ENCODE data around the gene SIGLEC8.
"Not testable (repeated sequence)": the region's sequence is repeated elsewhere in the genome, so short reads cannot be mapped to it uniquely, and the experiment has no call there.

Gene SIGLEC8

DNA sequence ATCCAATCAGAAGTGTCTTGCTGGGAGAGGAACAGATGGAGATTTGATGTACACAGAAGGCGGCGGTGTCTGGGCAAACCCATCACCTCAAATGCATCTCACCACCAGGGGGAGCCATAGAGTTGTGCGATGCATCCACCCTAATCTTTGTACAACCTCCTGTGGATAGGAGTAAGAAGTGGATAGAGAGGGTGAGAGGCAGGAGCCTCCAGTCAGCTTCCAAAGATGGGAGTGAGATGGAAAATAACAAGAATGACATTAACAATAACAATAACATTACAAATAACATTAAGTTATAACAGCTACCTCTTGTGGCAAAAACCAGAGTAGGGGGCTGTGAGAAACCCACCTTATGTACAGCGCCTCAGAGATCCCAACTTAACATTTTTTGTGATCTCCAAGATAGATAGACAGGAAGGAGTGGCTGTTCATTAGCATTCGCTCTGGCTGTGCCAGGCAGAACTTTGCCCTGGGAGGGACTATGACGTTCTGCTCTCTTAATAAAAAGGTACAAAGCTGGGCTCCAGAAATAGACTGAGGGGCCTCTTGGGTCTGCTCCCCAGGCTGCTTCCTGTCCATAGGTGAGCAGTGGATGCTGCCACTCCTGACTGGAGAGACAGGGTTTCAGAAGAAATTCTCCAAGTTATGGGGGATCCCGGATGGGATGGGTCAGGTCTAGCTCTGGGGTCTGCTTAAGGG is 14.9 kb upstream of the SIGLEC8 start:
- DNase-seq (ENCODE audit: low spot score) = no peak

DNA sequence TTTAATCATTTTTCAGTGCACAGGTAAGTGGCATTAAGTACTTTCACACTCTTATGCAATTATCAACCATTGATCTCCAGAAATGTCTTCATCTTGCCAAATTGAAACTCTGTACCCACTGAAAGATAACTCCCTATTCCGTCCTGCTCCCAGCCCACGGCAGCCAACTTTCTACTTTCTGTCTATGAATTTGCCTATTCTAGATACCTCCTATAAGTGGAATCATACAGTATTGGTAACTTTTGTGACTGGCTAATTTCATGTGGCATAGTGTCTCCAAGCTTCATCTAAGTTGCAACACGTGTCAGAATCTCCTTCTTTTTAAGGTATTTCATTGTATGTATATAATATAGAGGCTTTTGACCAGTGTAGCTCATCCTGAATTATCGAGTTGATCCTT is 14.4 kb upstream of the SIGLEC8 start:
- no peak for DNase-seq (ENCODE audit: low spot score)

- no peak for DNase-seq (ENCODE audit: low spot score)
These were observed 13.3 kb upstream of the SIGLEC8 start for GRCh38 chr19:51471527-51471926.

- DNase-seq (ENCODE audit: low spot score) = no peak
These were observed 12.7 kb upstream of the SIGLEC8 start for GRCh38 chr19:51470966-51471365.

DNA sequence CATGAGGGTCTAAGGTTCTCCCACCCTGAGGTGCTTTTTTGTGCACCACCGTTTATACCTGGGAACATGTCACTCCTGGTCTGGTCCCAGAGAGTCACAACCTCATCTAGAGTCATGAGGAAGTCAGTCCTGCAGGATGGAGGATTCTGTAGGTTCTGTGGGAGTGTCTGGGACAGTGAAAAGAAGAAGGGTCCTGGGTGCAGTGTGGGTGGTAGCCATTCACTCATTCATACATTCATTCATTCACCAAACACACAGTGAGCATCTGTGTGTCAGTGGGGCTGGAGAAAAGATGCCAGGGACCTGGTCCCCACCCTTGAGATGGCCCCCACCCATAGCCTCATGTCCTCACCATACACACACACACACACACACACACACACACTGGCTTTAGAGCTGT is 11.4 kb upstream of the SIGLEC8 start:
- no peak for DNase-seq (ENCODE audit: low spot score)

DNA sequence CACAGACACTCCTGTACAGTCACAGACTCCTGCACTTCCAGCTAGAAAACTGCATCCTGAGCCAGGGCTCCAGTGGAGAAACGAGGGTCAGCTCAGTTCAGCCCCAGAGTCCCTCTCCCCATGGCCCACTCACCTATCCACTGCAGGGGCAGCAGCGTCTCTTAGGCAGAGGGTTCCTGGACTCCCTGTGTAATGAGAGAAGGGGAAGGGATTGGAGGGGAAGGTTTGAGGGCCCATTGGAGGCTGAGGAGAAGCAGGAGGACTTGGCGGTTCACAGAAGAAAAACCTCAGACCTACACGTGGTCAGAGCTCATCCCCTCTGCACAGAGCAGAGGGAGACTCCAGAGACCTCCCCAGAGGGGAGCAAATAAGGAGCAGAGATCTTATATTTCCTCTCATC is 10.9 kb upstream of the SIGLEC8 start:
- no peak for DNase-seq (ENCODE audit: low spot score)

- no peak for DNase-seq (ENCODE audit: low spot score)
These were observed 10.3 kb upstream of the SIGLEC8 start for GRCh38 chr19:51468545-51468920.

- no peak for DNase-seq (ENCODE audit: low spot score)
These were observed 9.8 kb upstream of the SIGLEC8 start for GRCh38 chr19:51467864-51468544.

DNA sequence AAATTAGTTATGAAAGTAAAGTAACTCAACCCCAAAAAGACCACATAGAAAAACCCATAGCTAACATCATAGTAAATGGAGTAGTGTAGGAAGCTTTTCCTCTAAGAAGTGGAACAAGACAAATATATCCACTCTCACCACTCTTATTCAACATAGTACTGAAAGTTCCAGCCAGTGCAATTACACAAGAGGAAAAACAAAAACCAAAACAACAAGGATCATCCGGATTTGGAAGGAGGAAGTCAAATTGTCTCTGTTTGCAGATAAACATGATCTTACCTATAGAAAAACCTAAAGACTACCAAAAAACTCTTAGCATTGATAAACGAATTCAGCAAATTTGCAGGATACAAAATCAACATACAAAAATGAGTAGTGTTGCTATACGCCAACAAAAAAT is 8.5 kb upstream of the SIGLEC8 start:
- no peak for DNase-seq (ENCODE audit: low spot score)

- DNase-seq (ENCODE audit: low spot score) = not testable (repeated sequence)
These were observed 5.8 kb upstream of the SIGLEC8 start for GRCh38 chr19:51463976-51464581.

DNA sequence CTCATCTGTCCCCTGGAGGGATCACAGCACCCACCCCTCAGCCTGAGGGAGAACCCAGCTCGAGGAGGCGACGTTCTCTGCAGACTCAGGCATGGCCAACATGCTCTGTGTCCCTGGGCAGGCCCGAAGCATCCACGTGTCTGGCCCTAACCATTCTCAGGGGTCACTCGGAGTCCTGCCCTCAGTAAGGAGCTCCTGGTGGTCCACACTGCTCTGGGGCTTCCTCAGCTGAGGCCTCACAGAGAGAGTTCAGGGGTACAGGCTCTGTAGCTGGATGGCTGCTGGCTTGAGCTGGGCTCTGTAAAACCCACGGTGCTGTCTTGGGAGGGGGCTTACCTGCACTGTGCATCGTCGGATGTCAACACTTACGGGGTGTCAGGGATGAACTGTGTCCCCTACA is 4.4 kb upstream of the SIGLEC8 start:
- DNase-seq (ENCODE audit: low spot score) = no peak

DNA sequence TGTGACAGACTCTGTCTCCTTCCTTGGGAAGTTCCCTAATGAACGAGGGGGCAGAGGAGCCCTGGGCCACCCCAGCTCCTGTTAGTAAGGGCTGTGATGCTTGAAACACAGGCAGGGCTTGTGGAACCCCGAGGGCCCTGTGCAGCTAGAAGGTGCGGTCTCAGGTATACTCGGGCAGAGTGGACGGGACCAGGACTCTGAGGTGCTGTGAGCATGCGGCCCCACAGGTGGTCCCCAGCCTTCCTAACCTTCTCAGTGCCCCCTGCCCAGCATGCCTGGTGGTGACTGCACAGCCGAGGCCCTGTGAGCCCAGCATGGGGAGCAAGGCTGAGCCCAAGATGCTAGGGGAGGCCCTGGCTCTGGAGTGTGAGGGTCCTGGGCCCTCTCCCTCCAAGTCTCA is 4.0 kb upstream of the SIGLEC8 start:
- no peak for DNase-seq (ENCODE audit: low spot score)

GRCh38 chr19:51461723-51462161 is 3.5 kb upstream of the SIGLEC8 start:
- peak; percentile 53 for DNase-seq (ENCODE audit: low spot score)

DNA sequence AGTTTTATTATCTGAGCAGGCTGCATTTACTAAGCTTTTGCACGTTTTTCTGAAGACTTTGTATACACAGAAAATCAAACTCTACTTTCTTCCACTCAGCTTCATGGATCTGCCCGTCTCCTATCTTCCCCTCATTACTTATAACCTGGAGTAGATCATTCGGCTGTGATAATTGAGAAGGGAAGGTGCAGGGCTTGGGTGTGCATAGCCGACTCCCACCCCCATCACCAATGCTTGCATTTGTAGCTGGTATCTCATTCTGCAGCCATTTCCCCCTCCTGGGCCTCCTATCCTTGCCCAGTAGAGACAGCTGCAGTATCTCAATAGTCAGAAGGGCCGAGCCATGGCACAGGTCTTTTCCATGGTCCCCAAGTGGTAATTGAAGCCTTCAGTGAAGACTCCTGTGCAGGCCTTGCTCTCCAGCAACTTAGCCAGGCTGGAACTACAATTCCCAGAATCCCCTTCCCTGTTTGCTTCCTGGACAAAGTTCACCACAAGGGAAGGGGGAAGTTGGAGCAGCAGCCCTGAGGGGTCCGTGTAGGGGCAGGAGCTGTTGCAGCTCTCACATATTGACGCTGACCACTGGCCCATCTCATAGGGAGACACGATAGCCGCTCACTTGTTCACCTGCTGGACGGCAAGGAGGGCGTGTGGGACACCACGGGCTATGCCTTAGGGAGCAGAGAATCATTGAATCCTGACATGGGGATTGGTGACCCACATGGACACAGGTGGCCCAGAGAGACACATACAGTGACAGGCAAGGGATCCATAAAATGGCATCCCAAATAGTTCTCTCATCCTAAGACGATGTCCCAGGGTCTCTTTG is 2.1 kb upstream of the SIGLEC8 start:
- no peak for DNase-seq (ENCODE audit: low spot score)

DNA sequence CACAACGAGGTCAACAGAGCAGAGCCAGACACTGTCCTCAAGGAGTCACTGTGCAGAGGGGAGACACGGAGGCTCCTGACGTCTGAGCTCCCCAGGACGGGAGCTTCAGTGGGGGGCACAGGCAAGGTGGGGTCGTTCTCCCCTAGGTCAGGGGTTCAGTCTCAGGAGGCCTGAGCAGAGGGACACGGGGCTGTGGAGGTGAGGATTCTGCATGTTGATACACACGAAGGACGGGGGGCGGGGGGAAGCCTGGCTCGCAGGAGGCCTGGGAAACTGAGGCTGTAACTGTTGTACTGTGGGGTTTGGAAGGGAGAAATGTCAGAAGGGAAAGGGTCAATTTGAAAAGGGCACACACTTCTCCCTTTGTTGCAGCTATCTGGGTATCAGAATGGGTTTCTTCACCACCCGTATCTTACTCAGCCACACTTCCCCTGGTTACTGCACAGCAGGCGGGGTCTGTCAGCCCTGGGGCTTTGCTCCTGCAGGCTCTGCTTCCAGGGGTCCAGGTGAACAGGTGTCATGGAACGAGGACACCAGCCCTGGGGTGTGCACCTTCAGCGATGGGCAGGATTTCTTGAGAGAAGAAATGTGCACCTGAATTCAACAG is 748 bp upstream of the SIGLEC8 start:
- no peak for DNase-seq (ENCODE audit: low spot score)

DNA sequence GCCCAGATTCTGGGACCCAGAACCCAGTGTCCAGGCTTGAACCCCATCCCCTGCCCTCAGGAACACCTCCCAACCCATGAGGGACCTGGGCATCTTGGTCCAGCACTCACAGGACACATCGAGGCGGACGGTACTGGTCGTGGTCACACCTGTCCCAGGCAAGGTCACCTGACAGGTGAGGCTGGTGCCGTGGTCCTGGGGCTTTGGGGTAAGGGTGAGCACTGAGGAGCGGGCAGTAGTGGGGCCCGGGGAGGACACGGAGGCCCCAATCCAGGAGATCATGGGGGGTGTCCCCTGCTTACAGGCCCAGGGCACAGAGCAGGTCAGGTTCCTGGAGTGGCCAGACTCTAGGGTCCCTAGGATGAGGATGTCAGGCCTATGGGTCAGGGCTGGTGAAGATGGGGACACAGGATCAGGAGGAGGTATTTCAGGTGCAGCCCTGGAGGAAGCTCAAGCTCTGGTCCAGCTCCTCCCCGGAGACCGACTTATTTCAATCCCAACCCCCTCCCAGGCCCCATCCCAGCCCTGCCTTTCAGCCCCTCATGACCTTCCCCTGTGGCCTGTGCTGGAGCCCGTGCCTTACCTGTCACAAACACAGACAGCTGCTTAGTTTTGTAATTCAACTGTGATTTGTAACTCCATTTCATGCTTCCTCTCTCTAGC is 772 bp downstream of the SIGLEC8 start:
- no peak for DNase-seq (ENCODE audit: low spot score)

DNA sequence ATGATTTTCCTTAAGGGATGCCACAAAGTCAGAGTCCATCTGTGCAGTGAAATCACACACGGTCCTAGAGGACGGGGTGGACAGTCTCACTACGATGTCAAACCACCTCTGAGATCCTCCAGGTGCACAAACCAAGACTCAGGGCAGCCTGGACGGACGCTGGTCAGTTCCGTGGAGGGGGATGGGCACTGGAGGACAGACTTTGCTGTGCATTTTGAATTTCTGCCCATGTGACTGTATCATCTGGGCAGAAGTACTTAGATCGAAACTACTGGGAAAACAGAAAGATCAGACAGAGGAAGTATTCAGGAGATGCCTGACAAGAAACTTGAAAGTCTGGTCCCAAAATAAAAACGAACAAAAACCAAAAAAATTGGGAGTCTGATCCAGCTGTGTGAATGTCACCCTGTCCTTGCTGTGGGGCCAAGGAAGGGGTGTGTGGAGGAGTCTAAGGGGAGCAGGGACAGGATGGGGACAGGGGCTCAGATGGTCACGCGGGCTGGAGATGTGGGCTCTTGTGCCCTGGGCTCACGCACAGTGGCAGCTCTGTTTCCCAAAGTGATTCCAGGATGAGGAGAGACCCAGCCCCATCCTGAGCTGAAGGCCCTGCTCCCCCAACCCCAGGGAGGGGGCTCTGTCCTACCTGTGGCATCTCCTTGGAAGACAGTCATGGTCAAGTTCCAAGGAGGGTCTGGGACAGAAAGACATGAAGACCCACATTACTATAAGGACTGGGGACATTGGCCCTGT is 1.5 kb downstream of the SIGLEC8 start:
- no peak for DNase-seq (ENCODE audit: low spot score)

DNA sequence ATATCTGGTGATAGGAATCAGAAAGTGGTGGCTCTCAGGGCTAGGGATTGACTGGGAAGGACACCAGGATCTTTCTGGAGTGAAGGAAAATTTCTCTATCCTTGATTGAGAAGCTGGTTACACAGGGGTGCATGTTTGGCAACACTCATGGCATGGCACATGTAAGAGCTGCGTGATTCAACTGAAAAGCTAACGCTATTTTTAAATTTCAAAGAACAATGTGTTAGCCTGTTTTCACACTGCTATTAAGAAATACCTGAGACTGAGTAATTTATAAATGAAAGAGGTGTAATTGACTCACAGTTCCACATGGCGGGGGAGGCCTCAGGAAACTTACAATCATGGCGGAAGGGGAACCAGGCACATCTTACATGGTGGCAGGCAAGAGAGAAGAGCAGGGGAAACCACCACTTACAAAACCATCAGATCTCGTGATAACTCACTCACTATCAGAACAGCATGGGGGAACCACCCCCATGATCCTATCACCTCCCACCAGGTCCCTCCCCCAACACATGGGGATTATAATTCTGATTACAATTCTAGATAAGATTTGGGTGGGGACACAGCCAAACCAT is 7.4 kb downstream of the SIGLEC8 start:
- DNase-seq (ENCODE audit: low spot score) = no peak

- DNase-seq (ENCODE audit: low spot score) = no peak
These were observed 9.7 kb downstream of the SIGLEC8 start for GRCh38 chr19:51448411-51449016.

- DNase-seq (ENCODE audit: low spot score) = no peak
These were observed 10.2 kb downstream of the SIGLEC8 start for GRCh38 chr19:51448011-51448410.
